ENCODE data around the gene DOK5.

DOK5 gene

GRCh38 chr20:54650052-54650719, 174.8 kb downstream of the DOK5 start:
- no peak for DNase-seq

DNA sequence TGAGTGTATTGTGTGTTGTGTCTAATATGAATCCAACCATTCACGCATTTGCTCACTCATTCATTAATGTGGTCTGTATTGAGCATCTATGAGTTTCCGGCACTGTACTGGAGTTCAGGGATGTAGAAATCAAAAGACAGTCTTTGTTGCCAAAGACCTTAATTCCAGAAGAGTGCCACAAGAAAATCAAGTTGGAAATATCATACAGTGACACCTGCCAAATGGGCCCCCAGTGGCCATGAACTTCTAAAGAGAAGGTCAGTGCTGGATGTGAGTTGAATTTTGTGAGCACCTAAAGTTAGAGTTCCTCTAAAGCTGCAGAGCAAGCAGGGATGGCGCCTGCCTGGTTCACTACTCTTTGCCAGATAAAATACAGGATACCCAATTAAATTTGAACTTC, 175.9 kb downstream of the DOK5 start:
- no peak for DNase-seq

- DNase-seq, result no peak
Measured at GRCh38 chr20:54654450-54654849, 179.1 kb downstream of the DOK5 start.

DNA sequence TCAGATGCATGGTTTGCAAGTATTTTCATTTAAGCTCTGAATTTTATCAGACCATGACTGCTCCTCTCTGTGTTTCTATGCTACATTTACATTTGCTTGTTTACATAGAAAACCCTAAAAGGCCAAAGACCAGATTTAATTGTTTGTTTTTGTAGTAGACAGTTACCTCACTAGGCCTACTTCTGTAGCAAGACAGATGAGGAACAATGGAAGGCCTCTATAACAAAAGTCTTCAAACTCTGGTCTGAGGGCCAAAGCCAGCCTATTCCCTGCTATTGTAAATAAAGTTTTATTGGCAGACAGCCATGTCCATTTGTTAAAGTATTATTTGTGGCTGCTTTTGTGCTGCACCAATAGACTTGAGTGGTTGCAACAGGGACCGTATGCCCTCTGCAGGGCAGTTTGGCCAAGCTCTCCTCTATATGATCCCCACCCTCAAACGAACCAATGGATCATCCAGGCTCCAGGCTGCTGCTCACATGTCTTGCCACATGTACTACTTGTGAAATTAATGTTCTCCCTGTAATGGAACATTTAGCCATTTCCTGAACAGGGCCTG, 182.0 kb downstream of the DOK5 start:
- DNase-seq, result no peak

- DNase-seq, result no peak
Measured at GRCh38 chr20:54658525-54658924, 183.1 kb downstream of the DOK5 start.

DNA sequence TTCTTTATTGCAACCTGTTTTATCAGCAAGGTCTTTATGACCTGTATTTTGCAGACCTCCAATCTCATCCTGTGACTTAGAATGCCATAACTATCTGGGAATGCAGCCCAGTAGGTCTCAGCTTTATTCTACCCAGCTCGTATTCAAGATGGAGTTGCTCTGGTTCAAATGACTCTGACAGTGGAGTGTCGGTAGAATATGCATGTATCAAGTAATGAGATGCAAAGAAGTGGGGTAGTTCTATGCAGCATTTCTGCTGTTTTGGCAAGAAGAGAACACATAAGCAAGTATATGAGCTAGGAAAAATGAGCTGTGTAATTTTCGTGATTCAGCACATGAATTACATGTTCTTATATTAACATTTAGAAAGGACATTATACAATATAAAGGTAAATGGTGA, 185.9 kb downstream of the DOK5 start:
- DNase-seq, result no peak

DNA sequence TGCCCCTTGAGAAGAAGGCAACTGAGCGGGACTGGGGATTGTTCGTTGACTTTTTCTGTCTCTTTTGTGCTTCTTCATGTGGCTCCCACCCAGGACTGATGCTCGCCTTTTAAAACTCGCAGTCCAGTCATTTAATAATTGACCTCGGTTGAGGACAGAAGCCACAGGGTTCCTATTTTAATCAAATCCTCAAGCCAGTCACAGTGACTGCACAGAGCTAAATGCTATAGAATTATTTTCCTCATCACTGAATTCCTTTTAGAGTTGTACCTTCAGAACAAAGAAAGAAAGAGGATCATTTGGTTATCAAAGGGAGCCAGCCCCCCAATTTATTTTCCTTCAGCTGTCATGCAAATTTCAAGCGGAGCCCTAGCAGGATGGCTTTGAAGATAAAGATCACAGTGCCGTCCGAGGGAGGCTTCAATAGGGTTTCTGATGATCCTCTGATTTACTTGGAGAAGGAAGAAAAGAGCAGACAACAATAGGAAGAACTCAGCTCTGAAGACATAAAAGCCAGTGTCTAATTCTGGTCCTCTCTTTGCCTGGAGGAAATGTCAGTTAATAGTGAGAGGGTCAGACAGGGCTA, 186.6 kb downstream of the DOK5 start:
- DNase-seq, result no peak

GRCh38 chr20:54665812-54666211, 190.4 kb downstream of the DOK5 start:
- no peak for DNase-seq

GRCh38 chr20:54668271-54669039, 193.1 kb downstream of the DOK5 start:
- DNase-seq, result no peak

- no peak for DNase-seq
Measured at GRCh38 chr20:54669040-54669363, 193.6 kb downstream of the DOK5 start.

GRCh38 chr20:54678253-54678652, 202.9 kb downstream of the DOK5 start:
- DNase-seq, result no peak

DNA sequence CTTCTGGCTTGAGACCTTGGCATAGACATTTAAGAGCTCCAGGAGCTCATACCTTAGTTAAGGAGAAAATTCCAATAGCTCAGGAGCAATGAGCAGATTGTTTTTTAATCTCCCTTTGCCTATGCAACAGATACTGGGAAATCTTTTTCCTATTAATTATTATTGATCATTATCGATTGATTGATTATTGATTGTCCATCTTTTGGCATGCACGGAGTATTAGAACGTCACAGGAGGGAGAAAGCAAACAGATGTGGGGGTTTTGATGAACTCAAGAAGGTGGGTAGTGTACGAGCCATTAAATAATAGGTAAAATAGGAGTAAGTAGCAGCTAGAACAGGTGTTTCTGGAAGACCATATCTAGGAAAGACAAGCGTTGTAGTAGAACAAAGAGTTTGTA, 205.0 kb downstream of the DOK5 start:
- no peak for DNase-seq

DNA sequence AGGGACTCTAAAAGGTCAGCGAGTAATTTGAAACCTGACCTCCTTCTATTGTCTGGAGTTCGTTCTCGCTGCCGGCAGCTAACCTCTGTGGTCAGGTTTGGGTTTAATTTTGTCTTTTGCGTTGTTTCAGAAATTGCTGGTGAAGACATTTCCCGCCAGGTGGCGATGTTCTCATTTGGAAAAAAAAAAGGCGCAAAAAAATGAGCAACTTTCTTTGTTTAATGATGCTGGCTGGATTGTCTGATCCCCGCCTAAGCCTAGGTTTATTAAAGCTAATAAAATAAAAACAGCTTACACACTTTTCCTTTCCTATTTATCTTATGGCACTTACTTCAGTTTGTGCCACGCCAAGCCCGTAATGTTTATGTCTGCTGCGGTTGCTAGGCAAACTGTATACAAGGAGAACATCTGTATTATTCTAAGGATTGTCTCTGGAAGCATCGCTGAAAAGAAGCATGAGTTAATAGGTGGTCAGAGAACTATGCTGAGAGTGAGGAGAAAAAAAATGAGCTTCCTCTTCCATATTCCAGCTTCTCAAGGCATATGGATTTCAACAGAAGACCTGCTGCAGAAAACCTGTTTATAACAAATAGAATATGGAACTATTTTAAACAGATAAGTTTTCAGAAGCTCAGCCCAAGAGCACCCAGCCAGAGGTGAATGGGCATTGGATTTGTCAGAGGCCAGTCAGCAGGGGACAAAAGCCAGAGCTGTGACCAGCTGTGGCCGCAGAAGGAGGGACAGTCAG, 205.7 kb downstream of the DOK5 start:
- no peak for DNase-seq

DNA sequence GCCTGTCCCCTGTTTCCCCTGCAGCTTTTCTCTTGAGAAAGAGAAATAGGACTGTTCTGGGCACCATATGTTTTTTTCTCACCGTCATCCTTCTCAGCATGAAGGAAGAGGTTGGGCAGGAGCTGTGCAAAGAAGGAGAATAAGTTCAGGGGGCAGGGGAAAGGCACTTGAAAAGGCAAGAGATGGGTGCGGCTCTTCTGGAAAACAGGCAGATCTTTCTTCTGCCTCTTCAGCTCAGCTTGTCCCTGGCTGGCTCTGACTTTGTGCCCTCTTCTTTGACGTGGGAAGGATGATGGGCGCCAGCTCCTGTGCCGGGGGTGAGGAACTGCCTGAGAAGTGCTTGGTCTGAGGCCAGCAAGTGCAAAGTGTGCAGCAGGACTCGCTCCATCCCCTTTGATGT, 206.5 kb downstream of the DOK5 start:
- DNase-seq, result no peak

- no peak for DNase-seq
Measured at GRCh38 chr20:54688476-54688875, 213.1 kb downstream of the DOK5 start.

DNA sequence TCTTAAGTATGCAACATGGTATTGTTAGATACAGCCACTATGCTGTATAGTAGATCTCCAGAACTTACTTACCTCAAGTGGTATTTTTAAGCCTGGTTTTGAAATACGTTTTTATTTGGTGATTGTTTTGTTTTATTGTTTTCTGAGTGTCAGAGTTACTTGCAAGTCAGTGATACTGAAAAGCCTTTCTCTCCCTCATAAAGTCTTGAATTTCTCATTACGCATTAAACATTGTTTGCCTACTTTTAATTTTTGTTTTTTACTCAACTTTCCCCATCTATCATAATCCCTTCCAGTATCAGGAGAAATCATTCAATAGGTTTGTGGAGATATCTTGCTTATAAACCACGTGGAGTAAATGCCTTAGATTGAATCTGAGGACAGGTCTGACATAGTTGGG, 214.9 kb downstream of the DOK5 start:
- no peak for DNase-seq

DNA sequence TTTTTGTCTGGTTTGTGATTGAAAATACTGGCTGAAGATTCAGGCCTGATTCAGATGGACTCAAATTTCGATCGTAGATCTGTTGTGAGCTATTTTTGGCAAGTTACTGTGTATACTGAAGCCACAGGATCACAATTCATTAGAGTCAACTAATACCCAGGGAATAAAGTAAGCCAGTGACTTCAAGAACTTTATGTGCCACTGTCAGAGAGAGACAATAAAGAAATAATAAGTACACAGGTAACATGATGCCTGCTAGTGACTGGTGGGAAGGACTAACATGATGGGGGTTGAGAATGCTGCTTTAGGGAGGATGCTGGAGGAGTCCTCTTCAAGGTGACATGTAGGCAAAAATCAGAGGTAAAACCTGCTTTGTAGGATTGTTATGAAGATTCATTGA, 215.9 kb downstream of the DOK5 start:
- no peak for DNase-seq

- DNase-seq, result no peak
Measured at GRCh38 chr20:54692168-54692887, 216.9 kb downstream of the DOK5 start.

DNA sequence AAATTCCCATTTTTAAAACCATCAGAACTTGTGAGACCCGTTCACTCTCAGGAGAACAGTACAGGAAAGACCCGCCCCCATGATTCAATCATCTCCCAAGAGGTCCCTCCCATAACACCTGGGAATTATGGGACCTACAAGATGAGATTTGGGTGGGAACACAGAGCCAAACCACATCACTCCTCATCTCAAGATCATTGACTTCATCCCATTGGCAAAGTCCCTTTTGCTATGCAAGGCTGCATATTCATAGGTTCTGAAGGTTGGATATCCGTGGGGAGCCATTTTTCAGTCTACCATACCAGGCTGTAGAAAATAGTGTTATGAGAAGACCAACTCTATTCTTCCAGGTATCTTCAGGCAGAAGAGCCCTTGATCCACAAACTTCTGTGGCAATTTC, 219.1 kb downstream of the DOK5 start:
- no peak for DNase-seq

DNA sequence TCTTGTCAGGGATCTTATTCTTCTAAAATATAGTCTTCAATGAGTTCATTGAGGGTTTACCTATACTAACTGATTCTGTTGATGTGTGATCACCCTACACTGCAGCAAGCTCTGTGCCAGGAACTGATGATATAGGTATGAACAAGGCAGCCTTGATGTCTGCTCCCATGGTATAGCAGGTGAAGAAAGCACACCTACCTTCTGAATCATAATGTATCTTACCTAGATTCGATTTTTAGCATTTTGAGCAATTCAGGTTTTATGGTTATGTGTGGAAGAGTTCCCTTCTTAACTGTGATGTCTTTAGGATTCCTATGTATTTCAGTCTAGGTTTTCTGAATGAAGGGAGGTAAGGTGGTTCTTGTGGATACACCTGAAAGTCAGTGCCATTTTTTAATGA, 223.0 kb downstream of the DOK5 start:
- no peak for DNase-seq

Measured in NCI-H1105 (cell line).